ENCODE data around the gene STON2.

Gene STON2

DNA sequence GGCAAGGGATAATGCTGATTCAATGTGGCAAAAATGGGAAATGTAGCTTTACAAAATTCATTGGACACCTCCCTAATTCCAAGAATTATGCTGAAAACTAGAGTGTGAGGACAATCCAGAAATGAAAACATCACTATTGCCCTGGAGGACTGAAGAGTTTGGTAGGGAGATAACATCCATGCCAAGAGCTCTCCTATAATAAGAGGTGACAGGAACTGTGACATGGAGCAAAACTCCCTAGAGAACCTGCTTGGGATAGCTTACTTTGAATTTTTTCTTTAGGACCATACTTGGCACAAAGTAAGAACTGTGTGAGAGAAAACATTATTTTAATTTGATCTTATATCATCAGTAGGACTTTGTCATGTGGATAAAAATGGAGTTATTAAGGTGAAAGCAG is 48.9 kb downstream of the STON2 start:
- DNase-seq (ENCODE audit: low read depth in 1 of 2, low spot score in 1 of 2): no peak
- in situ Hi-C loops (cut with HindIII; ENCODE audit: low pct_unique_long_range_greater_than_20kb, low sequenced_read_pairs): no loop called here
- no peak for TF ChIP-seq JUND (IDR thresholded peaks at IDR 0.05; ENCODE audit: low read depth)

DNA sequence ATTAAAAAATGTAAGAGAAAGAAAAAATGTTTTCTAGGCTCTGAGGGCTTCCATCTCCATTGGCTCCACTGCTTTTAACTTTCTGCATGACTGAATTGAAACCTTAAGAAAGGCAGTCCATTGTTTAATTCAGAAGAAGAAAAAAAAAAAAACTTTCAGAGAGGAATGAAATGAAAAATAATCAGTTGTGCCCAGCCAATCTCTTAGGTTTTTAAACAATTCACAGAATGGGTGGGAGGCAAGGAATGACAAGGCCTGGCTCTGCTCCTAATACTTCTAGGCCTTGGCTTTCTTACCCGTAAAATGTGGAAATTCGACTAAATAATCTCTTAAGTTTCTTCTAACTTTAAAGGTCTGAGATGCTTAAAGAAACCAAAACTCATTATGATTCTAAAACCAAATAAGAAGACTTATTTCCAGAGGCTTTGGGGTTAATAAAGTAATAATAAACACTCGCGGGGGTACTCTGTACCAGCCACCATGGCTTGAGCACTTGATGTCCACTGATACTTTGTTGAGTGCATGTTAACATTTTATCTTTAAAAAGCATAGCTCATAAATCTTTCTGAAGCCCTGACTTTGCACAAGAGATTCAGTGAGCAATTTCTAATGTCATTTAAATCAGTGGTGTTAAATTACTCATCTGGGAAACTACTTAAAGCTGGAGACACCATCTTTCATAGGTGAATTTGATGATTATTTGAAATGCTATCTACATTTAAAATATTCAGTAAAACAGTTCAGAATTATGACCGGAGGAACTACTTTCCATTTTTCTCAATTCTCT is 49.6 kb downstream of the STON2 start:
- TF ChIP-seq JUND (IDR thresholded peaks at IDR 0.05; ENCODE audit: low read depth): no peak
- DNase-seq (ENCODE audit: low read depth in 1 of 2, low spot score in 1 of 2): no peak
- in situ Hi-C loops (cut with HindIII; ENCODE audit: low pct_unique_long_range_greater_than_20kb, low sequenced_read_pairs): no loop called here

- in situ Hi-C loops (cut with HindIII; ENCODE audit: low pct_unique_long_range_greater_than_20kb, low sequenced_read_pairs): no loop called here
- DNase-seq (ENCODE audit: low read depth in 1 of 2, low spot score in 1 of 2): no peak
- no peak for TF ChIP-seq JUND (IDR thresholded peaks at IDR 0.05; ENCODE audit: low read depth)
Measured at GRCh38 chr14:81348061-81348460, 52.1 kb downstream of the STON2 start.

DNA sequence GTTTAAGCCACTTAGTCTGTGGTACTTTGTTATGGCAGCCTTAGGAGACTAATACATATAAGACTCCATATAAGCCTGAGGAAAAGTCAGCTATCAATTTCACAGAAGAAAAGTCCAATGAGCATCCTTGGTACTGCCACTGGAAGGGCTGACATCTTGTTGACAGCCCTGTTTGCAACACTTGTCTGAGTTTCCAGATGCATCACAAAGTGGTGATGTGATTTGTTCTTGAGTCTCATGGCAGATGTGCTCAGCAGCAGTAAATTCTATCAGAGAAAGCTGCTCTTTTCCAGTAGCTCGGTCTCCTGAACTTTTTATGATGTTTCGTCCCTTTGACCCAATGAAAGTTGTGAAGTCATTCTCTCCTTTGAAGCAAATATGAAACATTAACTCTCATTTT is 54.3 kb downstream of the STON2 start:
- no peak for DNase-seq (ENCODE audit: low read depth in 1 of 2, low spot score in 1 of 2)
- no peak for TF ChIP-seq JUND (IDR thresholded peaks at IDR 0.05; ENCODE audit: low read depth)
- in situ Hi-C loops (cut with HindIII; ENCODE audit: low pct_unique_long_range_greater_than_20kb, low sequenced_read_pairs): no loop called here

DNA sequence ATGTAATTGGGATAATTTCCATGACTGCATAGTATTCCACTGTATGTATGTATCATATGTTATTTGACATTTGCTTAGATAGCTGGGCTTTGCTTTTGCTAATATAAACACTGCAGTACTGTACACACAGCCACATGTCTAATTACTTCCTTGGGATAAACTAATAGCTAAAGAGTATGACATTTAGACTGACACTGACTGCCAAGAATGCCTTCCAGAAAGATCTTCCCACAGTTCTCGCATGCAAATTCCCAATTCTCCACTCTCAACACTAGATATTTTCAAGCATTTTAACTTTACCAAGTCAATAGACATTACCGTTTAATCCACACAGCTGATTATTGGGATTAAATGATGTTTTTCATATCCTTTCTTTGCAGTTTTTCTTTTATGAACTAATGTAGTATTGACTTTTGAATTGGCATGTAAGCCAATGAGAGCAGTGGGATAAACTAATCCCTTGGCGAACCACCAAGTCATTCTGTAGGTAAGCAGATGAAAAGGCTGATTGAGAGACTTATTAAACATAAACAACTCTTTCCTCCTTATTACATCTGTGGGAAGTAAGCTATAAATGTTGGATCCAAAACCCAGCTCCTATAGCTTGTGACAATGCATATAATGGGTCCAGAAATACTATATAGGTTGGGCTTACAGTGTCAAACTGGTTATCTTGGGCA is 55.5 kb downstream of the STON2 start:
- DNase-seq (ENCODE audit: low read depth in 1 of 2, low spot score in 1 of 2): peak in 1 of 2 experiments; percentile 77
- in situ Hi-C loops (cut with HindIII; ENCODE audit: low pct_unique_long_range_greater_than_20kb, low sequenced_read_pairs): no loop called here
- no peak for TF ChIP-seq JUND (IDR thresholded peaks at IDR 0.05; ENCODE audit: low read depth)

DNA sequence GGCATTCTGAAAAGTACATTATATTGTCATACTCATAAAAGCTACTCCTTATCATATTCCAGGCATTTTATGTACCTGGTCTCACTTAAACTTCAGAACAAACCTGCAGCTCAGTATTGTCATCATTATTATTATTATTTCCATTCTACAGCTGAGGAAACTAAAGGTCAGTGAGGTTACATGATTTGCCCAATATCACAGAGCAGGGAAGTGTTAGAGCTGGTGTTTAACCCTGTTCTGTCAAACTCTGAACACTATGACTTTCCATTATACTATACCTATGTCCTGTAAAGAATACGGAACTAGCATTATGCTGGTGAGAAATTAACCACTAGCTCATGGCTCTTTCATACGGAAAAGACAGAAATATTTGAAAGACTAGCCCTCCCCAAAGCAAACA is 56.4 kb downstream of the STON2 start:
- no peak for TF ChIP-seq JUND (IDR thresholded peaks at IDR 0.05; ENCODE audit: low read depth)

GRCh38 chr14:81342850-81343580 is 57.1 kb downstream of the STON2 start:
- no peak for TF ChIP-seq JUND (IDR thresholded peaks at IDR 0.05; ENCODE audit: low read depth)
- DNase-seq (ENCODE audit: low read depth in 1 of 2, low spot score in 1 of 2): no peak
- in situ Hi-C loops (cut with HindIII; ENCODE audit: low pct_unique_long_range_greater_than_20kb, low sequenced_read_pairs): no loop called here

More for the DNA sequence above, 56.4 kb downstream of the STON2 start:
- DNase-seq (ENCODE audit: low read depth in 1 of 2, low spot score in 1 of 2): no peak
- in situ Hi-C loops (cut with HindIII; ENCODE audit: low pct_unique_long_range_greater_than_20kb, low sequenced_read_pairs): no loop called here

GRCh38 chr14:81341781-81342180 is 58.3 kb downstream of the STON2 start:
- in situ Hi-C loops (cut with HindIII; ENCODE audit: low pct_unique_long_range_greater_than_20kb, low sequenced_read_pairs): no loop called here
- TF ChIP-seq JUND (IDR thresholded peaks at IDR 0.05; ENCODE audit: low read depth): no peak
- DNase-seq (ENCODE audit: low read depth in 1 of 2, low spot score in 1 of 2): no peak

DNA sequence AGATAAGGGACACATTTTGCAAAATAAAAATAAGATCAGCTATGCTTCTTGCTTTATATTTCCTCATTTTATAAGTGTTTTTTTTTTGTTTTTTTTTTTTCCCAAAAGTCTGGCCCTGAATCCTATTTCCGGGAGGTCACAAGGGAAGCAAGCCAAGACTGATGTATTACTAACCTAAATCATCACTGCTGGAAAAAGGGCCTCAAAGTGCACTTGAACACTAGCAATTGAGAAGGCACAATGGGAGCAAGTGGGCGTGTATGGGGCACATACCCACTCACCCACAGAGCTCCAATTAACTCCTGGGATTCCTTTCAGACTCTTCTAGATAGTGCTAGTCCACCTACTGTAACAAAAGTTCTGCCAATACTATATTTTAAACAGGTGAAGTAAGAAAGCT is 58.8 kb downstream of the STON2 start:
- DNase-seq (ENCODE audit: low read depth in 1 of 2, low spot score in 1 of 2): no peak
- in situ Hi-C loops (cut with HindIII; ENCODE audit: low pct_unique_long_range_greater_than_20kb, low sequenced_read_pairs): no loop called here
- no peak for TF ChIP-seq JUND (IDR thresholded peaks at IDR 0.05; ENCODE audit: low read depth)

DNA sequence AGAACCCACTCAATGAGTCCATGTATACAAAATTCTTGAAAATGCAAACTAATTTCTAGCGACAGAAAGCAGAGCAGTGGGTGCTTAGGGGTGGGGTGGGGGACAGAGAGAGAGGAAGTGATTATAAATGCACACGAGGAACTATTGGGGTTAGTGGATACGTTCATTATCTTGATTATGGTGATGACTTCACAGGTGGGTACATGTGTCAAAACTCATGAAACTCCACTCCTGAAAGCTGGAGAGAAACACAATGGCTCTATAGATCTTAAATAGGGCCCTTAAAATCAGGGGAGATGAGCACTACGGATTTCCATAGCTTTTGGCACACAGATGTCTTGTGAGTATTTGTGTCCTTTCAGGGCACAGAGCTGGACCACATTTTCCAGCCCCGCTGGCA is 59.9 kb downstream of the STON2 start:
- in situ Hi-C loops (cut with HindIII; ENCODE audit: low pct_unique_long_range_greater_than_20kb, low sequenced_read_pairs): no loop called here
- no peak for TF ChIP-seq JUND (IDR thresholded peaks at IDR 0.05; ENCODE audit: low read depth)

DNA sequence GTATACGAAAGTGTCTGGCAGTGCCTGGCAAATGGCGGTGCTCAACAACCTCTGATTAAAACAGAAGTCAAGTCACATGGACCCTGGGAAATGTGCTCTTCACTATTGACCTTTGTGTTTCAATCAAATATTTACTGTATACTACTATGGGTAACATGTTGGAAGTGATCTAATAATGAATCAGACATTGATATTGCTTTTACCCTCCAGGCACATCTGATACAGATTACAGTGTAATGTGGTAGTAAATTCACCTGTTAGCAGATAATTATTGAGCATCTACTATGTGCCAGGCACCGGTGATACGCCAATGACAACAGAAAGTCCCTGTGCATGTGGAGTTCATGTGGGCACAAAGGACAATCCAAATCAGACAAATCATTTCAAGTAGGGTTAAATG is 63.1 kb downstream of the STON2 start:
- in situ Hi-C loops (cut with HindIII; ENCODE audit: low pct_unique_long_range_greater_than_20kb, low sequenced_read_pairs): no loop called here
- no peak for TF ChIP-seq JUND (IDR thresholded peaks at IDR 0.05; ENCODE audit: low read depth)
- DNase-seq (ENCODE audit: low read depth in 1 of 2, low spot score in 1 of 2): no peak

More for the DNA sequence above, 59.9 kb downstream of the STON2 start:
- DNase-seq (ENCODE audit: low read depth in 1 of 2, low spot score in 1 of 2): no peak

- no peak for DNase-seq (ENCODE audit: low read depth in 1 of 2, low spot score in 1 of 2)
- in situ Hi-C loops (cut with HindIII; ENCODE audit: low pct_unique_long_range_greater_than_20kb, low sequenced_read_pairs): no loop called here
- no peak for TF ChIP-seq JUND (IDR thresholded peaks at IDR 0.05; ENCODE audit: low read depth)
Measured at GRCh38 chr14:81336009-81336408, 64.1 kb downstream of the STON2 start.

DNA sequence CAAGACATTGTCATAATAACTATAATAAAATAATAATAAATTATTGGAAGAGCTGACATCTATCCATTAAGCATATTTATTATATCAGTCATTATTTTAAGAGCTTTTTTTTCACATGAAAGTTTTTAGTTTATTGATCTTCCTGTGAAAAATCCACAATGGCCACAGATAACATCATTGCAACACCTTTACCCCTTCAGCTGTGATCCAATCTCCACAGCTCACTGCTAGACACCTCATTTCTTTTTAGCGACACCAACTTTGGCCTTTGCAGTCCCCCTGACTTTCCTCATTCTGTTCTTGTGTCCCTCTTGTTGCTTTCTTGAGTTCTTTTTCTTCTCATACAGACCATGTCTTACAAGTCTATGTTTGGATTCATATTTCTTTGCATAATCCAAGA is 67.4 kb downstream of the STON2 start:
- no peak for TF ChIP-seq JUND (IDR thresholded peaks at IDR 0.05; ENCODE audit: low read depth)
- in situ Hi-C loops (cut with HindIII; ENCODE audit: low pct_unique_long_range_greater_than_20kb, low sequenced_read_pairs): no loop called here
- DNase-seq (ENCODE audit: low read depth in 1 of 2, low spot score in 1 of 2): no peak
